ENCODE data around the gene POLR2L. TPM values are rescaled to one million over a fixed set of nuclear protein-coding genes. Genes with fewer than 3 reads are reported as not detected.

POLR2L gene
- total and polyA plus RNA-seq, 2 of the 13 experiments (the other 11 are each of a cell fraction or from before 2014, with no cell fraction given) = 104 to 114 TPM

DNA sequence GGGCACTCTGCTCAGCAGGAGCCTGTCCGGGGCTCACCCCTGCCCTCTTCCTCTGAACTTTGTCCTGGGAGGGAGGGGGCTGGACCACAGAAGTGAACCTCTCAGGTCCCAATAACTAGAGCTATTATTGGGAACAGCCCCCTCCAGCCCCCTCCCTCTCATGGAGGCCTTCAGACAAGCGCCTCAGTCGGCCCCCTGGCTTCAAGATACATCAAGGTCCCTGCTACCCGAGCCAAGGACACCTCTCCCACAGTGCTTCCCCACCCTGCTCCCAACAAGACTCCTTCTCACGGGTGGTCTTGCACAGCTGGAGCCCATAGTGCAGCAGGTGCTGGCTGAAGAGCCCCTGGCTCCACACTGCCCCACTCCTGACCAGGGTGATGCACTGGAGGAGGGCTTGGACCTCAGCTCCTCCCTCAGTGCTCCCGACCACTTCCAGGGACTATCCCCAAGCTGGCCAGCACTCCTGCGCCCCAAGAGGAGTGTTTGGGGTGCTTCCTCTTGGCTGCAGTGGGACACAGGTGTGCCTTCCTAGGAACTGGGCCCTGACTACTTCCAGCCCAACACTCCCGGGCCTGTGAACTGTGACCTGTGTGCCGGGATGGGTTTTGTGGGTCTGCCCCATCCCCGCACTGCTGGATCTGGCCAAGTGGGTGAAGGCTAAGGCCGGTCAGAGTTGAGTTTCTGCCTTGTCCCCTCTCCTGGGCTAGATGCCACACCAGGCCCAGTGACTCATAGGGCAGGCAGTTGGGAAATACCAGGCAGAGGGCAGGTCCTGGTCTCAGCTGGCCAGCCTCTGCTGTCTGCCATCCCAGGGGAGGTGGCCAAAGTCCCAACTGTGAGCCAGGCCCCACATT lies 21.4 kb downstream of the POLR2L start (continued):
- TF ChIP-seq, protein P1, sequence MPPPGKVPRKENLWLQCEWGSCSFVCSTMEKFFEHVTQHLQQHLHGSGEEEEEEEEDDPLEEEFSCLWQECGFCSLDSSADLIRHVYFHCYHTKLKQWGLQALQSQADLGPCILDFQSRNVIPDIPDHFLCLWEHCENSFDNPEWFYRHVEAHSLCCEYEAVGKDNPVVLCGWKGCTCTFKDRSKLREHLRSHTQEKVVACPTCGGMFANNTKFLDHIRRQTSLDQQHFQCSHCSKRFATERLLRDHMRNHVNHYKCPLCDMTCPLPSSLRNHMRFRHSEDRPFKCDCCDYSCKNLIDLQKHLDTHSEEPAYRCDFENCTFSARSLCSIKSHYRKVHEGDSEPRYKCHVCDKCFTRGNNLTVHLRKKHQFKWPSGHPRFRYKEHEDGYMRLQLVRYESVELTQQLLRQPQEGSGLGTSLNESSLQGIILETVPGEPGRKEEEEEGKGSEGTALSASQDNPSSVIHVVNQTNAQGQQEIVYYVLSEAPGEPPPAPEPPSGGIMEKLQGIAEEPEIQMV (CRISPR knock-in tag; IDR thresholded peaks at IDR 0.05; ENCODE audit: low read depth) = no peak
- TF ChIP-seq ZBTB7A (CRISPR knock-in tag; IDR thresholded peaks at IDR 0.05) (0 out of 2 replicates have a peak, but pooled peaks have one; percentile 1), ZNF292 (CRISPR knock-in tag; IDR thresholded peaks at IDR 0.05; ENCODE audit: borderline replicate concordance, low read depth) (no peak), ZSCAN20 (CRISPR knock-in tag; IDR thresholded peaks at IDR 0.05; ENCODE audit: borderline replicate concordance) (no peak), ZBTB4 (CRISPR knock-in tag; IDR thresholded peaks at IDR 0.05; ENCODE audit: borderline replicate concordance) (no peak), SYNCRIP (IDR thresholded peaks at IDR 0.05; ENCODE audit: insufficient read depth, low read depth, low read length) (no peak), FOSL1 (CRISPR knock-in tag; IDR thresholded peaks at IDR 0.05; ENCODE audit: borderline replicate concordance) (peak; percentile 66; the same call in 1 of the 2 replicates), HDAC1 (CRISPR knock-in tag; IDR thresholded peaks at IDR 0.05) (0 out of 2 replicates have a peak, but pooled peaks have one; percentile 27), ZNF264 (CRISPR knock-in tag; IDR thresholded peaks at IDR 0.05) (no peak), ZNF382 (CRISPR knock-in tag; IDR thresholded peaks at IDR 0.05; ENCODE audit: borderline replicate concordance) (no peak)
- TF ChIP-seq, protein P2, sequence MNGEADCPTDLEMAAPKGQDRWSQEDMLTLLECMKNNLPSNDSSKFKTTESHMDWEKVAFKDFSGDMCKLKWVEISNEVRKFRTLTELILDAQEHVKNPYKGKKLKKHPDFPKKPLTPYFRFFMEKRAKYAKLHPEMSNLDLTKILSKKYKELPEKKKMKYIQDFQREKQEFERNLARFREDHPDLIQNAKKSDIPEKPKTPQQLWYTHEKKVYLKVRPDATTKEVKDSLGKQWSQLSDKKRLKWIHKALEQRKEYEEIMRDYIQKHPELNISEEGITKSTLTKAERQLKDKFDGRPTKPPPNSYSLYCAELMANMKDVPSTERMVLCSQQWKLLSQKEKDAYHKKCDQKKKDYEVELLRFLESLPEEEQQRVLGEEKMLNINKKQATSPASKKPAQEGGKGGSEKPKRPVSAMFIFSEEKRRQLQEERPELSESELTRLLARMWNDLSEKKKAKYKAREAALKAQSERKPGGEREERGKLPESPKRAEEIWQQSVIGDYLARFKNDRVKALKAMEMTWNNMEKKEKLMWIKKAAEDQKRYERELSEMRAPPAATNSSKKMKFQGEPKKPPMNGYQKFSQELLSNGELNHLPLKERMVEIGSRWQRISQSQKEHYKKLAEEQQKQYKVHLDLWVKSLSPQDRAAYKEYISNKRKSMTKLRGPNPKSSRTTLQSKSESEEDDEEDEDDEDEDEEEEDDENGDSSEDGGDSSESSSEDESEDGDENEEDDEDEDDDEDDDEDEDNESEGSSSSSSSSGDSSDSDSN (CRISPR knock-in tag; IDR thresholded peaks at IDR 0.05) = peak; percentile 41; the same call in 1 of the 2 replicates
- TF ChIP-seq, protein P3, sequence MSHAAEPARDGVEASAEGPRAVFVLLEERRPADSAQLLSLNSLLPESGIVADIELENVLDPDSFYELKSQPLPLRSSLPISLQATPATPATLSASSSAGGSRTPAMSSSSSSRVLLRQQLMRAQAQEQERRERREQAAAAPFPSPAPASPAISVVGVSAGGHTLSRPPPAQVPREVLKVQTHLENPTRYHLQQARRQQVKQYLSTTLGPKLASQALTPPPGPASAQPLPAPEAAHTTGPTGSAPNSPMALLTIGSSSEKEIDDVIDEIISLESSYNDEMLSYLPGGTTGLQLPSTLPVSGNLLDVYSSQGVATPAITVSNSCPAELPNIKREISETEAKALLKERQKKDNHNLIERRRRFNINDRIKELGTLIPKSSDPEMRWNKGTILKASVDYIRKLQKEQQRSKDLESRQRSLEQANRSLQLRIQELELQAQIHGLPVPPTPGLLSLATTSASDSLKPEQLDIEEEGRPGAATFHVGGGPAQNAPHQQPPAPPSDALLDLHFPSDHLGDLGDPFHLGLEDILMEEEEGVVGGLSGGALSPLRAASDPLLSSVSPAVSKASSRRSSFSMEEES (CRISPR knock-in tag; IDR thresholded peaks at IDR 0.05) = no peak
- TF ChIP-seq, protein P4, sequence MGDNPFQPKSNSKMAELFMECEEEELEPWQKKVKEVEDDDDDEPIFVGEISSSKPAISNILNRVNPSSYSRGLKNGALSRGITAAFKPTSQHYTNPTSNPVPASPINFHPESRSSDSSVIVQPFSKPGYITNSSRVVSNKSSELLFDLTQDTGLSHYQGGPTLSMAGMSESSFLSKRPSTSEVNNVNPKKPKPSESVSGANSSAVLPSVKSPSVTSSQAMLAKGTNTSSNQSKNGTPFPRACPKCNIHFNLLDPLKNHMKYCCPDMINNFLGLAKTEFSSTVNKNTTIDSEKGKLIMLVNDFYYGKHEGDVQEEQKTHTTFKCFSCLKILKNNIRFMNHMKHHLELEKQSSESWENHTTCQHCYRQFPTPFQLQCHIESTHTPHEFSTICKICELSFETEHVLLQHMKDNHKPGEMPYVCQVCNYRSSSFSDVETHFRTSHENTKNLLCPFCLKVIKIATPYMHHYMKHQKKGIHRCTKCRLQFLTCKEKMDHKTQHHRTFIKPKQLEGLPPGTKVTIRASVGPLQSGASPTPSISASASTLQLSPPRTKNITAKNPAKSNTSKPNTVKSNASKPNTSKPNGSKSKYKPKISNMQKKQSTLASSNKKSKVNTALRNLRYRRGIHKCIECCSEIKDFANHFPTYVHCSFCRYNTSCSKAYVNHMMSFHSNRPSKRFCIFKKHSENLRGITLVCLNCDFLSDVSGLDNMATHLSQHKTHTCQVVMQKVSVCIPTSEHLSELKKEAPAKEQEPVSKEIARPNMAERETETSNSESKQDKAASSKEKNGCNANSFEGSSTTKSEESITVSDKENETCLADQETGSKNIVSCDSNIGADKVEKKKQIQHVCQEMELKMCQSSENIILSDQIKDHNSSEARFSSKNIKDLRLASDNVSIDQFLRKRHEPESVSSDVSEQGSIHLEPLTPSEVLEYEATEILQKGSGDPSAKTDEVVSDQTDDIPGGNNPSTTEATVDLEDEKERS (CRISPR knock-in tag; IDR thresholded peaks at IDR 0.05) = no peak
- TF ChIP-seq, protein P5, sequence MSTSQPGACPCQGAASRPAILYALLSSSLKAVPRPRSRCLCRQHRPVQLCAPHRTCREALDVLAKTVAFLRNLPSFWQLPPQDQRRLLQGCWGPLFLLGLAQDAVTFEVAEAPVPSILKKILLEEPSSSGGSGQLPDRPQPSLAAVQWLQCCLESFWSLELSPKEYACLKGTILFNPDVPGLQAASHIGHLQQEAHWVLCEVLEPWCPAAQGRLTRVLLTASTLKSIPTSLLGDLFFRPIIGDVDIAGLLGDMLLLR (CRISPR knock-in tag; IDR thresholded peaks at IDR 0.05) = 0 out of 2 replicates have a peak, but pooled peaks have one; percentile 2
